Peyer's patch (tissue), 4 donors: ENCODE data around the gene ATF7IP2. TPM values are rescaled to one million over a fixed set of nuclear protein-coding genes. Genes with fewer than 3 reads are reported as not detected.

Experiments
- DNase-seq, 3 donors: peaks; one replicate each; pipeline ENCODE4 v3.0.0-alpha.2; 2017 to 2019
- H3K27ac ChIP-seq, 4 donors: fragments of 200-600 bp; sonication (generic); one replicate each; pipeline ENCODE4 v1.5.1; 2016 to 2019
- H3K27me3 ChIP-seq, 2 donors: fragments of 200-600 bp; sonication (generic); one replicate each; pipeline ENCODE4 v1.5.1; 2019
- H3K36me3 ChIP-seq, 3 donors: fragments of 200-600 bp; sonication (generic); one replicate each; pipeline ENCODE4 v1.5.1; 2016 to 2019
- H3K4me1 ChIP-seq, 4 donors: fragments of 200-600 bp; sonication (generic); one replicate each; pipeline ENCODE4 v1.5.1; 2016 to 2019
- H3K4me3 ChIP-seq, 4 donors: fragments of 200-600 bp; sonication (generic); 1 replicate in 3 of 4; 2 replicates in 1 of 4; pipeline ENCODE4 v1.5.1; 2016 to 2019; ENCODE audit warnings: mild to moderate bottlenecking in 1 of 4
- H3K9me3 ChIP-seq, 4 donors: fragments of 200-600 bp; sonication (generic); one replicate each; pipeline ENCODE4 v1.5.1; 2016 to 2019; ENCODE audit warnings: mild to moderate bottlenecking in 1 of 4
- CTCF ChIP-seq, 6 experiments: fragments of 450-650 bp in 4 of 6; fragments of 200-600 bp in 2 of 6; sonication (generic) in 1 of 6; IDR thresholded peaks; one replicate each; pipeline ENCODE4 v1.5.1; 2017 to 2019; ENCODE audit warnings: antibody characterized with exemption in 6 of 6, mild to moderate bottlenecking in 3 of 6, moderate library complexity in 1 of 6
- POLR2A ChIP-seq, 2 donors: fragments of 450-650 bp; IDR thresholded peaks; one replicate each; pipeline ENCODE4 v1.5.1; 2017; ENCODE audit warnings: antibody characterized with exemption in 2 of 2, mild to moderate bottlenecking in 2 of 2, moderate library complexity in 2 of 2
- total RNA-seq, 4 donors: library from RNA; depleted of rRNA; stranded (reverse); fragments of >200 nt; gene quantifications; one replicate each; pipeline ENCODE4 v1.1.0, GENCODE V29; 2016

Gene ATF7IP2
- total RNA-seq, 4 donors from 2014 or later, result 9.9 to 27.2 (median 10.8) TPM

- DNase-seq, result no peak
- peaks cover 0 to 3% (median 0%) of the 10 kb centered on the region in 4 donors for H3K9me3 ChIP-seq
- TF ChIP-seq CTCF (IDR thresholded peaks at IDR 0.05) (no peak), POLR2A (IDR thresholded peaks at IDR 0.05) (no peak)
- no peaks in the 10 kb centered on the region for H3K27me3 ChIP-seq
- no peaks in the 10 kb centered on the region for H3K36me3 ChIP-seq
- no peak overlapping the region for H3K4me3 ChIP-seq
- H3K27ac ChIP-seq, result no peak overlapping the region
- no peaks in the 10 kb centered on the region for H3K4me1 ChIP-seq
These were observed 109.1 kb downstream of the ATF7IP2 start for GRCh38 chr16:10495031-10495345.

DNA sequence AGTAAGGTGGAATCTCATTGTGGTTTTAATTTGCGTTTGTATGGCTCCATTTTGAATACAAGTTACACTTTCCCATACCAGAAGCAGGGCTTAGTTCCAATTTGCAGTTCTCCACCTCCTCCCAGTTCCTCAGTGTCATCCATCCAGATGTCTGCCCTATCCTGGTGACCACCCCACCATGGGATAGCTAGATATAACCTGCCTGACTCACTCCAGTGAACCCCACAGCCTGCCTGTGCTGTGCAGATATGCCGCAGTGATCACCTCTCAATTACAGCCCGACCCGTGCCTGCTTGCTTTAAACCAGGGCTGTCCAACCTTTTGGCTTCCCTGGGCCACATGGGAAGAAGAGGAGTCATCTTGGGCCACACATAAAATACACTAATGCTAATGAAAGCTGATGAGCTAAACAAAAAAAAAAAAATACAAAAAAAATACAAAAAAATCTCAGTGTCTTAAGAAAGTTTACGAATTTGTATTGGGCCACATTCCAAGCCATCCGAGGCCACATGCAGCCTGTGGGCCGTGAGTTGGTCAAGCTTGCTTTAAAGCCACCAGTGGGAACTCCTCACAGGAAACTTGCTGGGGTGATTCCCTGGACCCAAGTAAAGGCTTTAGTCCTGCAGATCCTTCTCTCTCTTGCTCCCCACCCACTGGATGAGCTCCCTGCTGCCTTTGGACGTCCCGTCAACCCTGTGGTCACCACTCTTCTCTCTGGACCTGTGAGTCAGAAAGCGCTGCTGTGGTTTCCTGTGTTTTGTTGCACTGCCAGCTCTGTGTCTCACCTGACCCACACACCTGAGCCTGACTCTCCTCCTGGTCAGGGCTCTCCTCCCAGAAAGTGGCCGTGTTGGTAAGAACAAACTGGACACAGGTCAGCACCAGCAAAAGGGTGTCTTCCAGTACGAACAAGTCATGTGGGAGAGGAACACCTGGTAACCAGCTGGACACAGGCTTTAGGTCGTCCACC is 111.6 kb downstream of the ATF7IP2 start:
- H3K9me3 ChIP-seq, result peaks cover 0 to 3% (median 0%) of the 10 kb centered on the region in 4 donors
- H3K36me3 ChIP-seq, result no peaks in the 10 kb centered on the region
- H3K27ac ChIP-seq, result no peak overlapping the region
- H3K4me3 ChIP-seq, result no peak overlapping the region
- TF ChIP-seq CTCF (IDR thresholded peaks at IDR 0.05) (no peak), POLR2A (IDR thresholded peaks at IDR 0.05) (no peak)
- no peak for DNase-seq
- no peaks in the 10 kb centered on the region for H3K27me3 ChIP-seq
- H3K4me1 ChIP-seq, result no peaks in the 10 kb centered on the region

- H3K4me3 ChIP-seq, result no peak overlapping the region
These were observed 114.7 kb downstream of the ATF7IP2 start for GRCh38 chr16:10500582-10500981.

GRCh38 chr16:10501016-10501607 is 115.3 kb downstream of the ATF7IP2 start:
- DNase-seq, result no peak
- no peak for TF ChIP-seq CTCF (IDR thresholded peaks at IDR 0.05)
- TF ChIP-seq POLR2A (IDR thresholded peaks at IDR 0.05), result no peak
- H3K9me3 ChIP-seq, result no peaks in the 10 kb centered on the region

More at GRCh38 chr16:10500582-10500981, 114.7 kb downstream of the ATF7IP2 start:
- Histone ChIP-seq H3K9me3 (peaks cover 0 to 2% (median 0%) of the 10 kb centered on the region in 4 donors), H3K36me3 (no peaks in the 10 kb centered on the region), H3K27ac (no peak overlapping the region), H3K27me3 (no peaks in the 10 kb centered on the region), H3K4me1 (no peaks in the 10 kb centered on the region)
- no peak for DNase-seq
- TF ChIP-seq CTCF (IDR thresholded peaks at IDR 0.05), result no peak
- no peak for TF ChIP-seq POLR2A (IDR thresholded peaks at IDR 0.05)

DNA sequence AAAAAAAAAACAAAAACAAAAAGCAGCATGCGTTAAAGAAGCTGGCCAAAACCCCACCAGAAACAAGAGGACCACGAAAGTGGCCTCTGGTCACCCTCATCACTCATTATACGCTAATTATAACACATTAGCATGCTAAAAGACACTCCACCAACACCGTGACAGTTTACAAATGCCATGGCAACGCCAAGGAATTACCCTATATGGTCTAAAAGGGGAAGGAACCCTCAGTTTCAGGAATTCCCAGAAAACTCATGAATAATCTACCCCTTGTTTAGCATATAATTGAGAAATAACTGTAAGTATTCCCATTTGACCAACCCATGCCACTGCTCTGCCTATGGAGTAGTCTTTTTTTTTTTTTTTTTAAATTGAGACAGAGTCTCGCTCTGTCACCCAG is 116.9 kb downstream of the ATF7IP2 start:
- Histone ChIP-seq H3K27me3 (no peaks in the 10 kb centered on the region), H3K27ac (no peak overlapping the region), H3K36me3 (no peaks in the 10 kb centered on the region), H3K4me3 (no peak overlapping the region), H3K4me1 (no peaks in the 10 kb centered on the region), H3K9me3 (no peaks in the 10 kb centered on the region)
- TF ChIP-seq POLR2A (IDR thresholded peaks at IDR 0.05) (no peak), CTCF (IDR thresholded peaks at IDR 0.05) (no peak)
- DNase-seq, result no peak

More at GRCh38 chr16:10501016-10501607, 115.3 kb downstream of the ATF7IP2 start:
- Histone ChIP-seq H3K4me3 (no peak overlapping the region), H3K4me1 (no peaks in the 10 kb centered on the region), H3K27me3 (no peaks in the 10 kb centered on the region), H3K36me3 (no peaks in the 10 kb centered on the region), H3K27ac (no peak overlapping the region)
